GM23248 (cell line): ENCODE measurements around the gene SIGLEC11.

Experiments used
- EZH2 ChIP-seq: fragments of 200-600 bp; sonication (generic); IDR thresholded peaks from 2 replicates; pipeline ENCODE4 v1.6.1; 2018; ENCODE audit warnings: antibody characterized with exemption, mild to moderate bottlenecking; ENCODE audit not compliant: insufficient read depth, poor library complexity, severe bottlenecking
- EZH2phosphoT487 ChIP-seq: fragments of 200-600 bp; sonication (generic); IDR thresholded peaks from 2 replicates; pipeline ENCODE4 v1.6.1; 2018; ENCODE audit warnings: antibody characterized with exemption, moderate library complexity, mild to moderate bottlenecking, low read depth; ENCODE audit not compliant: insufficient read depth

DNA sequence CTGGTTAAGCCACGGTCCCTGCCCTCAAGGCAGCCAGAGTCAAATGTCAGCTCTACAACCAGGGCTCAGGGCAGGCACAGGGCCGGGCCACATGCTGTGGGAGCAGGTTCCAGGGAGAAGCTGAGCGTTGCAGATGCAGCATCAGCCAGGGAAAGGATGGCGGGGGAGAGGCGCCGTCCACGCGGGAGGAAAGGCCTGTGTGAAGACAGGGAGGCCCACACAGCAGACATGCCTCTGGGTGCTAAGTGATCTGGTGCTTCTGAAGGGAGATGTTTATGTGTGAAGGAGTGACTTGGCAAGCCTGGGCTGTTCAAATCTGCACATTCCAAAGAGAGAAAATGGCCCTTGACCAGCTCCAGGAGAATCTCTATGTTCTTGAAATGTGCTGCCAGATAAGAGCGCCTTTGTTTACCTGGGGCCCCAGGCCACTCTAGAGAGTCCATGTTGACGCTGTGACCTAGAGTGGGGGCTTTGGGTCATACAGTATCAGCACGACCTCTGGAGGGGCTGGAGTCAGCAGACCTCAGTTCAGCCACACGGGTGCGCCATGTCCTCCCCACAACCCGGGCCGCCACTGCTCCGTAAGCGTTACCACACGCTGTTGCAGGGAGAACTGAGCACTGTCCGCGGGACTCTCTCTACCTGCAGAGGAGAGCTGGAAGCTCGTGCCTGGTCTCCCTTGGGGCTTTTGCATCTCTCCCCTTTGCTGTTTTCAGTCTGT is 47.8 kb downstream of the SIGLEC11 start:
- TF ChIP-seq EZH2: no peak
- no peak for TF ChIP-seq EZH2phosphoT487
